H1 (cell line): Measurements from ENCODE around the gene ADAMTS16. TPM values are rescaled to one million over a fixed set of nuclear protein-coding genes. Genes with fewer than 3 reads are reported as not detected.

Source experiments
- BCL11A ChIP-seq, 2 experiments: IDR thresholded peaks; one replicate each; pipeline ENCODE4 v1.6.1; 2011; ENCODE audit warnings: low read depth in 2 of 2, low read length in 2 of 2, mild to moderate bottlenecking in 2 of 2
- BRCA1 ChIP-seq: IDR thresholded peaks from 2 replicates; pipeline ENCODE4 v1.6.1; 2012; ENCODE audit warnings: low read depth, low read length, improper control_type of control experiment
- CHD7 ChIP-seq: fragments of 300-600 bp; sonication (generic); IDR thresholded peaks from 2 replicates; pipeline ENCODE4 v1.7.1; 2012; ENCODE audit warnings: low read length, moderate library complexity, mild to moderate bottlenecking, inconsistent platforms; ENCODE audit not compliant: insufficient replicate concordance
- E2F6 ChIP-seq: IDR thresholded peaks from 2 replicates; pipeline ENCODE4 v1.6.1; 2012; ENCODE audit warnings: inconsistent platforms
- GABPA ChIP-seq: IDR thresholded peaks from 2 replicates; pipeline ENCODE4 v1.6.1; 2011; ENCODE audit warnings: mild to moderate bottlenecking, low read length, moderate library complexity, borderline replicate concordance; ENCODE audit not compliant: insufficient read depth
- GTF2F1 ChIP-seq: IDR thresholded peaks from 2 replicates; pipeline ENCODE4 v1.6.1; 2012; ENCODE audit warnings: low read depth, low read length, improper control_type of control experiment, borderline replicate concordance
- RBBP5 ChIP-seq: IDR thresholded peaks from 2 replicates; pipeline ENCODE4 v1.7.1; 2012; ENCODE audit warnings: low read depth, mild to moderate bottlenecking, inconsistent platforms, low read length, moderate library complexity, borderline replicate concordance
- SIRT6 ChIP-seq: IDR thresholded peaks from one replicate; pipeline ENCODE4 v1.7.1; 2012; ENCODE audit warnings: low read length, inconsistent platforms
- SP1 ChIP-seq: IDR thresholded peaks from 2 replicates; pipeline ENCODE4 v1.6.1; 2011; ENCODE audit warnings: low read depth, low read length
- TAF1 ChIP-seq: IDR thresholded peaks from 2 replicates; pipeline ENCODE4 v1.6.1; 2011; ENCODE audit warnings: mild to moderate bottlenecking, low read depth, low read length
- ZNF274 ChIP-seq: IDR thresholded peaks from 2 replicates; pipeline ENCODE4 v1.7.0; 2012; ENCODE audit warnings: low read length, borderline replicate concordance; ENCODE audit errors: extremely low read depth
- polyA plus RNA-seq, 7 experiments: library from polyadenylated mRNA; depleted of rRNA in 3 of 7; stranded (reverse) in 5 of 7; unstranded in 2 of 7; fragments of >200 nt in 5 of 7; fragments of 200-250 nt in 2 of 7; gene quantifications; 1 replicate in 5 of 7; 2 replicates in 1 of 7; 4 replicates in 1 of 7; pipeline versions ENCODE4 v1.2.1 to v1.2.3, GENCODE V29; 2011 to 2013; ENCODE audit warnings: missing spikeins in 2 of 7, mixed read lengths in 2 of 7
- total RNA-seq: library from RNA; stranded (reverse); fragmentation: NEBNext Ultra II Directional; extraction: Animal tissue kit (Norgen Biotek cat#: 25700); gene quantifications from 2 replicates; pipeline ENCODE4 v1.2.1, GENCODE V29; 2021

The ADAMTS16 gene
- total and polyA plus RNA-seq, 2 of the 8 experiments (the other 6 are each of a cell fraction or from before 2014, with no cell fraction given): 3.7 to 16.0 TPM

GRCh38 chr5:5183189-5183699, 43.1 kb downstream of the ADAMTS16 start (continued):
- no peak for TF ChIP-seq CHD7
- no peak for TF ChIP-seq GABPA
- no peak for TF ChIP-seq SP1
- peak; percentile 18; the same call in 1 of the 2 replicates for TF ChIP-seq E2F6
- TF ChIP-seq TAF1: 0 out of 2 replicates have a peak, but pooled peaks have one; percentile 20
- TF ChIP-seq RBBP5: peak; percentile 38; the same call in 1 of the 2 replicates
- TF ChIP-seq BRCA1: no peak
- no peak for TF ChIP-seq SIRT6
- TF ChIP-seq BCL11A (IDR thresholded peaks at IDR 0.05; ENCODE audit: low read depth in 2 of 2, low read length in 2 of 2): no peak
- no peak for TF ChIP-seq GTF2F1
- TF ChIP-seq ZNF274: no peak
